ENCODE results near the gene VWA8.

Gene VWA8

DNA sequence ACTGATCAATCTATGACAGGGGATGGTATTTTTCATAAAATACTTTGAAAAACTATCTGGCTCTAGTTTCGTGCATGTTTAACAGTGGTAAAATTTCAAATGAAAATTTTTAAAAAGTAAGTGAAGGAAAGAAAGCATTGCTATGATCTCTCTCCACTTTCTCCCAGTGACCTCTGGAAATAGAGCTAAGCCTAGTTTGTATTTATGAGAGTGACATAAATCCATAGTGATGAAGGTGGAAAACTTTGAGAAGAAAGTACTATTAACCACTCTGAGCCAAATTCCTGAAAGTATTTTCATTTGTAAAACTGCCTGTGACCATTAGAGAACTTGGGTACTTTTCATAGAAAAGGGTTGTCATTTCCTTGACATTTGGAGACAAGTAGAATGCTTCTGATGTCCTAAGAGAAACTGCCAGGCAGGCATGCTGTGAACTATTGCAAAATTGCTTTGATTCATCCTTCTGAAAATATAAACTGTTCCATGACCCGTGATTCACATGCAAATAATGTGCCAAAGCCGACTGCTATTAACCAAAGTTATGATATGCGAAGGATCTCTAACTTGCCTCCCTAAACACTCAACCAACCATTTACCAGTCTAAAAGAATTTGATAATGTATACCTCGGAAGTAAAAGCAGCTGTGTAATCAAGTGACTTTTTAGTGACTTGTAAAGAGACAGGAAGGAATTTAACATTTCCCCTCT, 133.2 kb downstream of the VWA8 start:
- no peaks in the 10 kb centered on the region for H3K27me3 ChIP-seq
- H3K9me3 ChIP-seq: no peaks in the 10 kb centered on the region
- TF ChIP-seq, protein P1, sequence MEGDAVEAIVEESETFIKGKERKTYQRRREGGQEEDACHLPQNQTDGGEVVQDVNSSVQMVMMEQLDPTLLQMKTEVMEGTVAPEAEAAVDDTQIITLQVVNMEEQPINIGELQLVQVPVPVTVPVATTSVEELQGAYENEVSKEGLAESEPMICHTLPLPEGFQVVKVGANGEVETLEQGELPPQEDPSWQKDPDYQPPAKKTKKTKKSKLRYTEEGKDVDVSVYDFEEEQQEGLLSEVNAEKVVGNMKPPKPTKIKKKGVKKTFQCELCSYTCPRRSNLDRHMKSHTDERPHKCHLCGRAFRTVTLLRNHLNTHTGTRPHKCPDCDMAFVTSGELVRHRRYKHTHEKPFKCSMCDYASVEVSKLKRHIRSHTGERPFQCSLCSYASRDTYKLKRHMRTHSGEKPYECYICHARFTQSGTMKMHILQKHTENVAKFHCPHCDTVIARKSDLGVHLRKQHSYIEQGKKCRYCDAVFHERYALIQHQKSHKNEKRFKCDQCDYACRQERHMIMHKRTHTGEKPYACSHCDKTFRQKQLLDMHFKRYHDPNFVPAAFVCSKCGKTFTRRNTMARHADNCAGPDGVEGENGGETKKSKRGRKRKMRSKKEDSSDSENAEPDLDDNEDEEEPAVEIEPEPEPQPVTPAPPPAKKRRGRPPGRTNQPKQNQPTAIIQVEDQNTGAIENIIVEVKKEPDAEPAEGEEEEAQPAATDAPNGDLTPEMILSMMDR (IDR thresholded peaks at IDR 0.05; ENCODE audit: low read depth, low read length): no peak
- H3K4me1 ChIP-seq: no peaks in the 10 kb centered on the region
- peaks cover 21% of the 10 kb centered on the region for H3K36me3 ChIP-seq
- no peak overlapping the region for H3K4me3 ChIP-seq (ENCODE audit: low read depth, low read length)
- DNase-seq: no peak

GRCh38 chr13:41825691-41826090, 135.2 kb downstream of the VWA8 start:
- H3K4me3 ChIP-seq (ENCODE audit: low read depth, low read length): no peak overlapping the region
- no peaks in the 10 kb centered on the region for H3K9me3 ChIP-seq
- no peak for DNase-seq
- TF ChIP-seq, protein P1 (IDR thresholded peaks at IDR 0.05; ENCODE audit: low read depth, low read length): no peak
- peaks cover 14% of the 10 kb centered on the region for H3K36me3 ChIP-seq
- H3K4me1 ChIP-seq: no peaks in the 10 kb centered on the region
- H3K27me3 ChIP-seq: no peaks in the 10 kb centered on the region

DNA sequence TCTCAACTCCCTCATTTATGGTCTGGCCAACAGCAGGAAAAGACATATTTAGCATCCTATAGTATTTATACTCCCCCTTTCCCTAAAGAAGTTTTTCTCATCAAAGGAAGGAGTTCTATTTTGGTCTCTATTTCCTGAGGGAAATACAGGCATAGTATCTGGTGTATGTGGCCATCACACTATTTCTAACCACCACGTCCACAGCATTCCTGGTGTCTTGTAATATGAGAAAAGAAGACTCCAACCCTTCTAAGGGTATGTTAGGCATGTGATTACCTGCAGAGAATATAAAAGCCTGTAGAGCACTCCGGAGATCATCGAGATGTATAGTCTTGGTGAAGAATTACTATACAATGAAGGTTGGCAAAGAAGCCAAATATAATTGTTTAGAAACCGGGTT, 137.4 kb downstream of the VWA8 start:
- H3K4me3 ChIP-seq (ENCODE audit: low read depth, low read length): no peak overlapping the region
- no peaks in the 10 kb centered on the region for H3K27me3 ChIP-seq
- no peaks in the 10 kb centered on the region for H3K4me1 ChIP-seq
- peaks cover 16% of the 10 kb centered on the region for H3K36me3 ChIP-seq
- DNase-seq: no peak
- TF ChIP-seq, protein P1 (IDR thresholded peaks at IDR 0.05; ENCODE audit: low read depth, low read length): no peak
- no peaks in the 10 kb centered on the region for H3K9me3 ChIP-seq

GRCh38 chr13:41822560-41822959, 138.3 kb downstream of the VWA8 start:
- no peaks in the 10 kb centered on the region for H3K9me3 ChIP-seq
- H3K27me3 ChIP-seq: no peaks in the 10 kb centered on the region
- no peak for DNase-seq
- peaks cover 21% of the 10 kb centered on the region for H3K36me3 ChIP-seq
- TF ChIP-seq, protein P1 (IDR thresholded peaks at IDR 0.05; ENCODE audit: low read depth, low read length): no peak
- no peaks in the 10 kb centered on the region for H3K4me1 ChIP-seq
- H3K4me3 ChIP-seq (ENCODE audit: low read depth, low read length): no peak overlapping the region

- TF ChIP-seq, protein P1 (IDR thresholded peaks at IDR 0.05; ENCODE audit: low read depth, low read length): no peak
- peaks cover 22% of the 10 kb centered on the region for H3K36me3 ChIP-seq
- H3K4me3 ChIP-seq (ENCODE audit: low read depth, low read length): no peak overlapping the region
- no peaks in the 10 kb centered on the region for H3K4me1 ChIP-seq
- no peaks in the 10 kb centered on the region for H3K27me3 ChIP-seq
- DNase-seq: no peak
- no peaks in the 10 kb centered on the region for H3K9me3 ChIP-seq
Observed at GRCh38 chr13:41821238-41821594, 139.7 kb downstream of the VWA8 start.

GRCh38 chr13:41820581-41821237, 140.2 kb downstream of the VWA8 start:
- no peaks in the 10 kb centered on the region for H3K27me3 ChIP-seq
- H3K36me3 ChIP-seq: peaks cover 27% of the 10 kb centered on the region
- no peaks in the 10 kb centered on the region for H3K9me3 ChIP-seq
- H3K4me1 ChIP-seq: no peaks in the 10 kb centered on the region
- no peak for DNase-seq
- no peak overlapping the region for H3K4me3 ChIP-seq (ENCODE audit: low read depth, low read length)
- TF ChIP-seq, protein P1 (IDR thresholded peaks at IDR 0.05; ENCODE audit: low read depth, low read length): no peak
